ENCODE results near the gene SPTSSA.

GRCh38 chr14:34439090-34439489 is 22.9 kb downstream of the SPTSSA start:
- TF ChIP-seq CTCF (IDR thresholded peaks at IDR 0.05; ENCODE audit: low read length) = no peak
- no peak for TF ChIP-seq EZH2 (optimal IDR thresholded peaks at IDR 0.05; ENCODE audit: low read depth, low read length)
- no peak for TF ChIP-seq EZH2phosphoT487 (IDR thresholded peaks at IDR 0.05; ENCODE audit: low read length)

All from MM.1S (cell line).